ENCODE measurements around the gene MAL. TPM values are rescaled to one million over a fixed set of nuclear protein-coding genes. Genes with fewer than 3 reads are reported as not detected.

The MAL gene
- total RNA-seq, 1 donor from 2014 or later: 504 TPM

DNA sequence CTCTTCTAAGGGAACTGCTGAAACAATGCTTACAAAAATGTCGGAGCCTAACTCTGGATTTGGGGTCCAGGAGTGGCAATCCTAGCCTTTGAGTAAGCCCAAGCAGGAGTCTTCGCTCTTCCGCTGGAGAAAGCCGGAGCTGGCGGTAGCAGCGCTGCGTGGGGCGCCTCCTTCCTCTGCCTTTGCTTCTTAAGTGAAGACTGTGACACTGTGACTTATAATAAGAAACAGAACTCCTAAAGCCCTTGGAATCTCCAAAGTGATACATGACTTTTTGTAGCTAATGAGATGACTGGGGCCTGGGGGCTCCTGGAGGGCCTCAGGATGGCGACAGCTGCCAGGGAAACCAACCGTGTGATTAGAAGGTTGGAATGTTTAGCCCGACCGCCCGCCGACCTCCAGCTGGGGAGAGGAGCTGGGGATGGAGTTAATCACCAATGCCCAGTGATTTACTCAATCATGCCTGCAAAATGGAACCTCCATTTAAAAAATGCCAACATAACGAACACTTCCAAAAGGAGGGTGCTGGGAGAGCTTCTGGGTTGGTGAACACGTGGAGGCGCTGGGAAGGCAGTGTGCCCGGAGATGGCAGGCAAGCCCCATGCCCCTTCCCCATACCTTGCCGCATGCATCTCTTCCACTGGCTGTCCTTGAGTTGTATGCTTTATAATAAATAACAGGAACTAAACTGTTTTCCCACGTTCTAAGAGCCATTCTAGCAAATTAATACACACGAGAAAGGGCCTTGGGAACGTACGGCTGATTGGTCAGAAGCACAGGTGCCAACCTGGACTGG is 29.0 kb upstream of the MAL start:
- peak; percentile 78 for DNase-seq (ENCODE audit: low read depth)

DNA sequence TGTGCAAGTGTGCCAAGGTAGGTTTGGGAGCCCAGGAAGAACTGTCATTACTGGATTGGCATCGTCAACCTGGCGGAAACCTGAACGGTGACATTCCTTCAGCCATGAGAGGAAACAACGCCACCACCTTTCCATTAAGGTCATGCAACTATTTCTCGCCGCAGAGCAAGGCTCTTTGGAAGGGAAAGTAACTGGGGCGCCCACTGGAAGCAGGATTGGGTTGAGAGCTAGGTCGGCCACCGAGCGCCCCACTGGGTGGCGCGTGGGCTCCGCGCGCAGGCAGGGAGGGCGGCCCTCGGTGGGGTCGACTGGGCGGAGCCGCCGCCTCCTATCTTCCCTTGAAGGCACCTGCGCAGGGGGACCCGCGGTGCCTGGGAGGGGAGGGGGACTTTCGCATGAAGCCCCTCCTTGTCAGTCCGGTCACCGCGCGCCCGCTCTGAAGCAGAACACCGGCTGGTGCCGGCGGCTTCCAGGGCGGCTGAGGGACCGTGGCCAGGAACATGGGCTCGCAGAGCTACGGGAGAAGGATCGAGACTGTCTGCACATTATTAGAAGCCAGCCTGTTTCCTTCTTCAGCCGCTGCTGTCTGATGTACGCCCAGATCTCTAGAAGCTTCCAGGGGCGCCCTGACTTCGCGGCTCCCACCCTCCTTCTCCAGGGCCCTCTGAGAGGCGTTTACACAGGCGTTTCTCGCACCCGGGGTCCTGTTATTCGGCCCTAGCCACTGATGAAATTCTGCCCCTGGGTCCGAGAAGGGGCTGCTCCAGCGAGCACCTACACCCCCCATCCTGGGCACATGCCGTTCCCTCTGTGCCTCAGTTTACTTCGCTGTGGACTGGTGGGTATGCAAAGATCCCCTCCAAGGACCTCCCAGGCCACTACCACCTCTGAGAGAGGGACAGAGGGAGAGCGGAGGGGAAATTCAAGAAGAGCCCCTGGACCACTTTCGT is 27.3 kb upstream of the MAL start:
- DNase-seq (ENCODE audit: low read depth): no peak

DNA sequence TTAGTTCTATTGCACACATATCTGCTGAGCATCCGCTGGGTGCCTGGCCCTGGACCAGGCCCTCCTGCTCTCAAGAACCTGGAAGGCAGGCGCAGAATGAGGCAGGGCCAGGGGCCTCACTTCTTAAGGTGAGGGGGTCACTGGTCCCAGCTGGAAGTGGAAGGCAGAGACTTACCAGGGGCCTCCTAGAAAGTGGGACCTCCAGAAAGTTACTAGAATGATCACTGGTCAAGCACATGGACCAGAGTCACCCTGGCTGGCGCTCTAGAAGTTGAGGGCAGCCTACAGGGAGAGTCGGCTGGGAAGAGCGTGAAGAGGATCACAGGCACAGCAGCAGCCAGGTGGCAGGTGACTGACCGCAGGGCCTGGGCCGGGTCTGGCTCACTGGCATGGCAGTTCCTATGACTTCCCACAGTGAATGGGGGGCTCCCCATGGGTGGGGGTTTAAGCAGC is 26.1 kb upstream of the MAL start:
- DNase-seq (ENCODE audit: low read depth): no peak

DNA sequence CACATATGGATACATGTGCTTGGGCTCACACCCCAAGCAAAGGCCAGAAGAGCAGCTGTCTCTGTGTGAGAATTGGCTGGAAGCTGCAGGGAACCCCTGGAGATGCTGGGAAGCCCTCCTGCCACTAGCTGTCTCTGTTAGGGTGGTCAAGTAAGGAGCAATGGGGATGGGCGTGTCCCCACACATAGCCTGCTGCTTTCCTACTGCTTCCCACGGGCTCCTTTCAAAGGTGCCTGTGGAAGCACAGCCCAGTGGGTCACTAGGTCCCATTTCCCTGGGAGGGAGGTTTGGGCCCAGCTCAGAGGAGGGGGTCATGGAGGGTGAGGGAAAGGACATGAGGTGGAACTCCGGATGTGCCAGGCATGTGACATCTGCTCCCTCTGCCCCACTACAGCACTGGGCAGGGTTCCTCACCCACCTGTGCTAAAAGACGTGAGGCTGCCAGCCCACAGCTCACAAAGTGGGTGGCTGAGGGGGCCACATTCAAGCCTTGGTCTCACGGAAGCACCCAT is 24.4 kb upstream of the MAL start:
- DNase-seq (ENCODE audit: low read depth): no peak

DNA sequence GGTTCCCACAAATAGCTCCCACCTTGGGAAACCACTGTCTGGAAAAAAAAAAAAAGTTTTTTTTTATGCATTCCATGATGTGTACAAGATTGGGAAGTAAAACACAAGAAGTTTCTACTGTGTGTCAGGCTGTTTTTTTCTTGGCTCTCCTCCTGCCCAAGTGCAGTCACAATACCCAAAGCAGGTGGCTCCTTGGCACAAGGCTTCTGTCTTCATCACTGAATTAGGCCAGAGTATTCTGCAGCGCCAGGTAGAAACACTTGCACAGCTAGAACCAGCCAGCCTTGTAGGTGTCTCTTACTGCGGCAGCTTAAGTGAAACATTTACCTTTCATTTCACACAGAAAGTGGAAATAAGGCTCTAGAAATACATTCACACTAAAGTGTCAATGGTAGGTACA is 23.8 kb upstream of the MAL start:
- no peak for DNase-seq (ENCODE audit: low read depth)

DNA sequence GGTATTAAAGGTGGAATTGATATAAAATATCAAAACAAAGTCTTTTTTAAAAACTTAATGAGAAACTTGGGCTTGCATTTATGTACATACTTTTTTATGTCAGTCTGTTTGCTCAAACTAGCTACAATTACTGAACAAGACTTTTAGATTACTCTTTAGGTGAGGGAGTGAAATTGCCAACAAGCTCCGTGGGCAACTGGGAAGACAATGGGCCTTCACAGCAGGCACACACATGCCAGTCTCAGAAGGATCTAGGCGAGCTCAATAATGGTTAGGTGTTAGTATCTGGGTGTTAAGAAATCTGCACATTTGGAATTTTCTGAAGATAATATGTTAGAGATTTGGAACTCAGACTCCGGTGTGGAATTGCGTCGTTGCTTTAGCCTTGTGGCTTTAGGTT is 23.0 kb upstream of the MAL start:
- DNase-seq (ENCODE audit: low read depth): no peak

DNA sequence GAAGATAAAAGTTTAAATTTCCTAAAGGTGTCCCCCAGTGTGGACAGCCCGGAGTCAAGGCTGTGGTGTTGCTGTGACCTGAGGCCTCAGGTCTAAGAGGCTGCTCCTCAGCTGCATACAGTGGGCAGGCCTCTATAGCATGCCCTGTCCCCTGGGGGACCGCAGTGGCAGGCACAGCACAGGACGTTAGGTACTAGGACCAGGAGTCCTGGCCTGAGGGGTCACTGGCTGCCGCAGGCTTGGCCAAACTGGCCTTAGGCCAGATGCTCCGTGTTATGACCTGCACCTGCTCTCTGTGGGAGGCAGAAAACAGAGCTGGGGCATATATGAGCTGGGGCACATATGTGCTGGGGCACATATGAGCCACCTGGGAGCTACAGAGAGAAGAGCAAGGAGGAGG is 21.2 kb upstream of the MAL start:
- no peak for DNase-seq (ENCODE audit: low read depth)

DNA sequence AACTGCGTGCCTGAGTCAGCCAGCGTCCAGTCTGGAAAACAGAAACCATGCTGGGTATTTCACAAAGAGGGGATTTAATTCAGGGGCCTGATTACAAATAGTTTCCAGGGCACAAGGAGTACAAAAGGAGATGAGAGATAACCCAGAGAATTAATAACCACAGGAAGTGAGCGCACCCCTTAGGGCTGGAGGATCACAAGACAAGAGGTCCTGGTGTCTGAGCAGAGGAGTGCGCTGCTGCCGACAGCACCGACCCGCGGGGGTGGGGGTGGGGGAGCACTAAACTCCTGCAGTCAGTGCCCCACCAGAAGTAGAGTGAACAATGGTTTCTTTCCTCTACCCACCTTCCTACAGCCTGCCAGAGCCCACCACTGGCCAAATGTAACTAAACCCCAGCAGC is 20.8 kb upstream of the MAL start:
- no peak for DNase-seq (ENCODE audit: low read depth)

DNA sequence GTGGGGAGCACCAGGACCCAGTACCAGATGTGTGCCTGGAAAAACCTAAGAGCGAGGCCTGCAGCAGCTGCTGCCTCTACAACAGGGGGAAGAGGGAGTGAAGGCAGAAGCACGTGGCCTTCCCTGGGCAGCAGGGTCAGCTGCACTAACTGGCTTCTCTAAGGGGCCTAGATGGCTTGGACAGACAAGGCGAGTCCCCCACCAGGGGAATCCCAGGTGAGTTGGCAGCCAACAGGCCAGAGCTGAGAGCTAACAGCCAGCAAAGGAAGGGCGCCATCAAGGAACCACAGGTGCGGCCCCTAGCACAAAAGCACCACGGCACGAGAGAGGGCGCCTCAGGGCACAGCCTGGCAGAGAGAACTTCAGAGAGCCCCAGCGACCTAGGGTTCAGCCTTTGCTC is 19.8 kb upstream of the MAL start:
- DNase-seq (ENCODE audit: low read depth): no peak

DNA sequence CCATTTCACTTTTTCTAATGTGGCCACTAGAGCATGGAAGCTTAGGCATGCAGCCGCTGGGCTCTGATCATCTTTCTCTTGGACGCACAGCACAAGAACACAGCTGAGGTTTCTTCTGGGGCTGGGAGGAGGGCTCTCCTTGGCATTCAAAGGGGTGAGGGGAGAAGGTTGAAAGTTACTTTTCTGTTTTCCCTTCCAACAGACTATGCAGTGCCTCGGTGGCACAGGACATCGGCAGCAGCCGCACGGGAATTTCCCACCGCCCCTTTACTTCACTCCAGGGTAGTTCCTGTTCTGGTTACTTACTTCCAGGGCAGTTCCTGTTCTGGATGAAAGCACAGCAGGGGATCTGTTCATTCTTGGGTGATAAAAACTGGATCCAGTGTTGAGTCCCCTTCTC is 18.9 kb upstream of the MAL start:
- no peak for DNase-seq (ENCODE audit: low read depth)

DNA sequence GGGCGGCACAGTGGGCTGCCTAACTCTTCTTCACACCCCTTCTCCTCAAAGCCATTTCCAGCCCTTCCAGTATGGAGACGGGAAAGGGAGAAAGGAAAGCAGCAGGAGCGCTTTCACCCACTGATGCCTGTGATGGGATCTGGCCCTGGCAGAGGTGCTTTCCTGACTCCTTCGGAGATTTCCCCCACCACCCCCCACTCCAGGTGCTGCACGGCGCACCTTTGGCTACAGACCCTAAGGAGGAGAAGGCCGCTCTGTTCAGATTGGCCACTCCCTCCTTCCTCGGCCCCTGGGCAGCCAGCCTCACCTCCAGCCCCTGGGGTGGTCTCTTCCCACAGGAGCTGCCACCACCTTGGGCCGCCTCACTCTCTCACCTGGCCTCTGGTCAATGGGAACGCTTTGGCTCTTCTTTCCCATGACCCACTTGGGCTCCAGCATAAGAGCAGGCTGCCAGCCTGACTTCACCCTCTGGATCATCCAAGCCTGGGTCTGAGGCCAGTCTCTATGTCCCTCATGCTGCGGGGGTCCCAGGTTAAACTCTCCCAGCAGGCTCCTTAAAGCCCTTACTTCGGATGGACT is 18.4 kb upstream of the MAL start:
- DNase-seq (ENCODE audit: low read depth): no peak

DNA sequence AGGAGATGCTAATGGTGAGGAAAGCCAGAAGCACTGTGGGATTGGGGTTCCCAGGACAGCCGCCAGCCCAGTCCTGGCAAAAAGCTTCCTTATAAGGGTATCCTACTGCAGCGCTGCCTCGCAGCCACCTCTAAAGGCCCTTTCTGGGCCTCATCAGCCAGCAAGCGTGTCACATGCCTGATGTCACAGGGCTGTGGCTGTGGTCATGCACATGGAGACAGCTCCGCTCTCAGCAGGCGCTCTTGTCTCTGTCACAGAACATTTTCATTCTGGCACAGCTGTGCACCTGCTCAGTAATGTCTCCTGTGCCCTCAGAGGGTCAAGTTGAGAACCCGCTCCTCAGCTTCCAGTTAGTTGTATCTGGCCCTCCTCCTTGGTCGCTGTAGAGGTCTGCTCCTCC is 17.7 kb upstream of the MAL start:
- no peak for DNase-seq (ENCODE audit: low read depth)

DNA sequence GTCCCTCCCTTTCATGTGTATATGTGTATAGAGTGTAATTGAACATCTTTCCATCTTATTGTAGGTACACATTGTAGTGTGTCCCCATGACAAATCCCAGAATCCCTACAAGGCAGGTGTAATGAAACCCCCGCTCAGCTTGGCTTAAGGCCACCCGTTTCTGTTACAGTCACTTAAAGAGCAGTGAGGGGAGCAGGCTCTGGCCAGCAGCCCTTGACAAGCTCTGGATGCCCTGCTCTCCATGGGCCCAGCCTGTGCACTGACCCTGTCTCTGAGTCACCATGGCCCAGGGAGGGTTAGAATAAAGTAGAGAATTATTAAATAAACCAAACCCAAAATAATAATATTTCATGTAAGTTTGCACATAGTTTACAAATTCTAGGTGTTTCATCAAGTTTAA is 17.2 kb upstream of the MAL start:
- peak; percentile 74 for DNase-seq (ENCODE audit: low read depth)

DNA sequence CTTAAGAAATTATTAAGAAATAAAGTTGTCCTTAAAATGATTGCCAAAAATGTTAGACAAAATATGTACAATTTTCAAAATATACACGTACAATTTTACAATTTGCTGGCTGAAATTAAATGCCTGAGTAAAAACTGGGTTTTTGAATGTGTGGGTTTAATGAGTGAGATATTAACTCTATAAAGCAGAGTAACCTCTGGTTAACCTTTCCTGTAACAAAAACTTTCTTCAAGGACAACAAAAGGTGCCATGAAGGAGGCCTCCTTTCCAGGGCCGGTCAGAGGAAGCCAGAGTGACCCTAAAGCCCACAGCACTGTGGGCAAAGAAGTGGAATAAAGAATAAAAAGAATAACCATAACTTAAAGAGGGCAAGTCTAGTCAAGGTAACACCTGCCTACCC is 16.5 kb upstream of the MAL start:
- DNase-seq (ENCODE audit: low read depth): peak; percentile 69

DNA sequence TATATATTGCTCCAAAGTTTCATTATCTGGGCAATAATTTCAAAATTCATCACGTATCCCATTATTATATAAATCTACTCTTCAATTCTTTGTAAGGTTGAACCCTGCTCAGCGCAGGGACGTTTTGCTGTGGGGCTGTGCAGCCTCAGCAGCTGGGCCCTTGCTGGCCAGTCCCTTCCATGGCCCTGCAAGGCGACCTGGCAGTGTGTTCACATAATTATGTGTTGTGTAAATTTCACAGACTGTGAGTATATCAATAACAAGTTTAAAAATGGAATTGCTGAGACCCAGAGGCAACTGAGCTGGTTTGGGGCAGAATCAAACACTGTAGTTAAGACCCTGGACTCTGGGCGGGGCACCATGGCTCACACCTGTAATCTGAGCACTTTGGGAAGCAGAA is 16.1 kb upstream of the MAL start:
- DNase-seq (ENCODE audit: low read depth): peak; percentile 37

DNA sequence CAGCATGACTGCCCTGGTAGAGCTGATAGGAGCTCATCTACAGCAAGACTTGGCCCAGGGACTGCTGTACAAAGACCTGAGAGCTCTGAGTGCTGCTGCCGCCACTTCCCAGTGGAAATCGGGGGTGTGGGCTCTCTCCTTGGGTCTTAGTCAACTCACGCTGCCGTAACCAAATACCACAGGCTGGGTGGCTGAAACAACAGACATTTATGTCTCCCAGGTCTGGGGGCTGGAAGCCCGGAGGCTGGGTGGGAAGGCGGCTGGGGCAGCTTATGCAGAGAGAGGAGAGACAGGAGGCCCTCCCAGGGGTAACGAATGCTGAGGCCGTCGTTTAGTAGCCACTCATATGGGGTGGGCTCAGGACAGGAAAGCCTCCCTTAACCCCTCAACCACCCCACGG is 15.4 kb upstream of the MAL start:
- DNase-seq (ENCODE audit: low read depth): peak; percentile 44

DNA sequence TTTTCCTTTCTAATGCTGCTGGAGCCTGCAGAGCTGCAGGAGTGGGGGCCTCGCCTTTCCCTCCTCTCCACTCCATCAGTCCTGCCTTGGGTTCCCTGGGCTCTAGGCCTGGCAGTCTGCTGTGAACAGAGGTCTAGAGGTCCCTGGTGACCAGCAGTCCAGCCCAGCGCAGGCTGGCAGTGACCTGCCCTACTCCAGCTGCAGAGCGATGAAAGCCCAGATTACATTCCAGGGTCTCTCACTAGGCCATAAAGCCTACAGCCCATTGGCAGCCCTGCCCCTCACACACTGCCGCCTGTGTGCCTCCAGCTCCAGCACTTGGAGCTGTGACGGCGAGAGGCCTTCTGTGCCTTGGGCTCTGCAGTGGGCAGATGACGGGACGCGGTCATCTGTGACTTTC is 14.8 kb upstream of the MAL start:
- DNase-seq (ENCODE audit: low read depth): no peak

DNA sequence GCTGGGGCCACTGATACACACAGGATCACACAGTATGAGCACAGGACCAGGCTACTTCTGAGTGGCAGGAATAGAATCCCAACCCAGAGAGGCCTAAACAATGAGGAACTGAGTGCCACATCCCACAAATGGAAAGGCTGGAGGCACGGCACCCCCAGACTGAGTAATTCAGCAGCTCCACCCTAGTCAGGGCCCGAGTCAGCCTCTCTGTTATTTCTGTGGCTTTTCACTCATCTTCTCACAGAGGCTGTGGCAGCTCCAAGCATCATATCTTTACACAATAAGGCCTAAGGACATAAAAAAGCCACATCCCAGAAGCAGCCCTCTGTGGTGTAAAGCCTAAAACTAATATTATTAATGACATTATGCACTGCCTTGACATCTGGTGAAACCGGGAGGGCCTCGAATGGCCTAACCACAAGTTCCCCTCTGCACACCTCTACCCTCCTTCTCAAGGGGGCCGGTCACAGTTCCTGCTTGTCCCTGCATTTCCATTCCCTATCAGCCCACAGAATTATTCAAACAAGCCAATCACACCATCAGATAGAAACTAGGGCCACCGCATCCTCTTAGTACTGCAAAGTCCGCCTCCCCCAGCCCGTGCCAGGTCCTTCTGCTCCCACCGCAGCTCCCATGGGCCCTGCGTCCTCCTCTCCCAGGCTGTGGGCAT is 12.5 kb upstream of the MAL start:
- DNase-seq (ENCODE audit: low read depth): peak; percentile 43

DNA sequence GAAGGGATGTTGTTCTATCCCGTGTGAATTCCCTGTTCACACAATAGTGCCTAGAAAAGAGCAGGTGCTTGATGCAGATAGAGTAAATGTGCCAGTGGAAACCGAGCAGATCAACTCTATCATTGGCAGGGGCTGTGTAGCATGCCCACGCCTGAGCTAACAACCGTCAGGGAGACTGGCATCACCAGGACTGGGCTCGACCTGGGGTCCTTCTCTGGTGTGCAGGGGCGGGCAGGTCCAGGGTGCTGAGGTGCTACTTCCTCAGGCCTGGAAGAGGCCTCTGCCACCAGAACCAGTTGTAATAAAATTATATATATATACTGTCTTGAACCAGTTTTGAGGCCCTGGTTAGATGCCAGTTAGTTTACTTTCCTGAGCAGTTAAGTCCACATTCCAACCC is 11.8 kb upstream of the MAL start:
- no peak for DNase-seq (ENCODE audit: low read depth)

DNA sequence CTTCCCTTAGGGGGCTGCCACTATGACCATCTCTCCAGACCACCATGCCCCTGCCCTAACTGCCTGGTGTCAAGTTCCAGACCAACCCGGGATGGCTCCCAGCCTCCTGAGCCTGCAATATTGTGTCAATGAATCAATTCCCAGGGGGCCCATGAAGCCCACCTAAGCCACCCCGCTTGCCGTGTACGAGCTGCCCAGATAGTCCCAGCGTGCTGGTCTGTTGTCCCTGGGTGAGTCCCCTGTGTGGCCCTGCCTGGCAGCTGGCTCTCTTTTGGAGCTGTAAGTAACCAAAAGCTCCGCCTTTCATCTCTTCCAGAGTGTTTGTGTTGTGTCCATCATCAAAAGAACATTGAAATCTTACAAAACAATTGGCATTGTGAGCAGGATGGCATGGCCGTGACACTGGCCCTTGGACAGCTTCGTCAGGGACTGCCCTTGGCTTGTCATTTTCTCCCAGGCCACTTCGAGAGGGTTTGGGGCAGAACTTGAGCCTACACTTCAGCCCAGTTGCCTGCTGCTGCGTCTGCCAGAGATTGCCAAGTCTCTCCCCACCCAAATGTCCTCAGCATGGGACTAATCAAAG is 11.3 kb upstream of the MAL start:
- no peak for DNase-seq (ENCODE audit: low read depth)

DNA sequence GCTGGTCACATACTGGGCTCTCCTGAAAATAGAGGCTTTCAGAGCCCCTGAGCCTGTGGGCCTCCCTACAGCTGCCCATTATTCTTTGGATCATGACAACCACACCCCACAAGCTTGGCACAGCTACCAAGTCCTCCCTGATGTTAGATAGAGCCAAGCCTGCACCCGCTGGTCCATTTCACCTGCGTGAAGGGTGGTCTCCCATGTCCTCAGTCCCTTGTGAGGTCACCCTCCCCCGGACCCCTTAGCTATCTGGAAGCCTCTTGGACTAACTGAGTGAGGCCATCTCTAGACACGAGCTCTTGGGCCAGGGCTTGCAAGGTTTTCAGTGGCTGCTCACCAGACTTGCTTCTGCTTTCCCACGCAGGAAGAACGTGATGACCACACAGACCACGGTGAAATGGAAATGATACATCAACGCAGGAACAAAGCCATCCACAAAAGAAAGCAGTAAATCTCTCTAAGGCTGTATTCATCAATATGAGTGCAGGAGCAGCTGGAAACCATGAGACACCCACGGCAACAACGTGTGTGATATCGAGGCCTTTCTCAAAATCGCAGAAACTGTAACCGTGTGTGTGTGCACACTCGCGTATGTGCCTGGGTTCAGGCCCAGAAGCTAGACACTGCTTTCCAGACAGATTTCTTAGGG is 10.1 kb upstream of the MAL start:
- no peak for DNase-seq (ENCODE audit: low read depth)
